Measurements from ENCODE around the gene ALAD.

- TF ChIP-seq CTCF (IDR thresholded peaks at IDR 0.05) (no peak), POLR2A (IDR thresholded peaks at IDR 0.05) (no peak)
These were observed 19.1 kb downstream of the ALAD start for GRCh38 chr9:113381909-113382411.
